HG03135 (cell line): ENCODE measurements around the gene GABRE.
"Not testable (repeated sequence)": the region's sequence is repeated elsewhere in the genome, so short reads cannot be mapped to it uniquely, and the experiment has no call there.

Source experiments
- ATAC-seq: cut with Tn5 transposase; IDR thresholded peaks from one replicate; pipeline ENCODE4 v1.9.1; 2021; ENCODE audit warnings: mild to moderate bottlenecking, moderate library complexity; ENCODE audit not compliant: unreplicated experiment

The GABRE gene

DNA sequence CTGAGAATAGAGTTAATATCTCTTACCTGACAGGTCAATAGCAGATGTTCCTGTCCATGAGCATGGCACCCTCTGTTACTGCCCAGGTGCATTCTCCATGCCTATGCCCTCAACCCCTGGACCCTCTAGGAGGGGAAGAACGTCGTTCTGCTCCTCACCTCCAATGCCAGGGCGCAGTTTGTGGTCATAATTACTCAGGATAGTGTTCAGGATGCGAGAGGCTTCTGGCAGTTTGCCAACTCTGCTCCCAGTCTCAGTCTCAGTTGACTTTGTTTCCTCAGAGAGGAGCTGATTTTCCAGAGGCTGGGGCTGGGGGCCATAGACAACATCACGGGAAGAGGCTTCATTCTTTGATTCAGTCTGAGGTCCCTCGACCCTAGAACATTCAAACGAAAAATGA lies 4.4 kb downstream of the GABRE start:
- ATAC-seq = no peak

- no peak for ATAC-seq
Observed at GRCh38 chrX:151966236-151966635, 8.2 kb downstream of the GABRE start.

DNA sequence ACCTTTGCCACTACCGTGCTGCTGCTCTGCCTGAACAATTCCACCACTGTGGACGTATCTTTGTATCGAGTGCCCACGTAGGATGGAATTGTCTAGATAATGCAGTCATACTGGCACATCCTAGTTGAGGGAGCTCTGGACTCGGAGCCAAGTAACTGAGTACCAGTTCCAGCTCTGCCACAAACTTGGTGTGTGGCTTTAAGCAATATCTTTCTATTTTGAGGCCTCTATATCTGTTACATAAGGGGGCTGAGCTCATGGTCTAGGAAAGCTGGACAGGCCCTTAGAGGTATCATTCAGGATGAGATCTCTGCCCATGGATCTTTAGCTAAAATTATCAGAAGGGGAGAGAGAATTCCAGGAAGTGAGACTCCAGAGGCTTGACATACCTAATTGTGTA lies 12.4 kb downstream of the GABRE start:
- no peak for ATAC-seq

GRCh38 chrX:151958101-151958500 lies 16.4 kb downstream of the GABRE start:
- ATAC-seq = no peak

- no peak for ATAC-seq
Observed at GRCh38 chrX:151954730-151955129, 19.7 kb downstream of the GABRE start.

DNA sequence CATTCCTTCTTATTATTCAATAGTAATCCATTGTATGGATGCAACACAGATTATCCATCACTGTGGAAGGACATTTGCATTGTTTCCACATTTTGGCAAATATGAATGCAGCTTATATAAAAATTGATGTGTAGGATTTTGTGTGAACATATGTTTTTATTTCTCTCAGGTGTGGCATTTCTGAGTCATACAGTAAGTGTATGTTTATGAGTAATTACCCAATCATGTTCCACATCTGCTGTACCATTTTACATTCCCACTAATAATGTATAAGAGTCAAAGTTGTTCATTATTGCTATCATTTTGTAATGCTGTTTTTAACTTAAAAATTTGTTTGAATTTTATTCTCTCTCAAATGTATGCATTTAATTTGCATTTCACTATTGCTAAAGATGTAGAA lies 36.3 kb downstream of the GABRE start:
- no peak for ATAC-seq

DNA sequence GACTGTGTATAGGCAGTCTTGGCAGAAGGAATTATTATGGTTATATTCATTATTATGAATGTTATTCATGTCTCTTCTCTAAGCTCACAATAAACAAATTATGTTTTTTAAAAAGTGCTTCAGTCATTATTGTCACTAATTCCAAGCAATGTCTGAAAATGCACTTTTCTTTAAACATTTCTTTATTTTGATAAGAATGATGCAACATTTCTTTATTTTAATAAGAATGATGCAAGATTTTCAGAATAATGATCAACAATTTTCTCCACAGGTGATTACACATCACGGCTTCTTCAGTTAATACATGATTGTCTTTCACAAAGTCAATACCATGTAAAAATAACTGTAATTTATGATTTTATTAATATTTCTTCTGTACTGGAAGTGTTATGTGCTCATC lies 39.1 kb downstream of the GABRE start:
- no peak for ATAC-seq

DNA sequence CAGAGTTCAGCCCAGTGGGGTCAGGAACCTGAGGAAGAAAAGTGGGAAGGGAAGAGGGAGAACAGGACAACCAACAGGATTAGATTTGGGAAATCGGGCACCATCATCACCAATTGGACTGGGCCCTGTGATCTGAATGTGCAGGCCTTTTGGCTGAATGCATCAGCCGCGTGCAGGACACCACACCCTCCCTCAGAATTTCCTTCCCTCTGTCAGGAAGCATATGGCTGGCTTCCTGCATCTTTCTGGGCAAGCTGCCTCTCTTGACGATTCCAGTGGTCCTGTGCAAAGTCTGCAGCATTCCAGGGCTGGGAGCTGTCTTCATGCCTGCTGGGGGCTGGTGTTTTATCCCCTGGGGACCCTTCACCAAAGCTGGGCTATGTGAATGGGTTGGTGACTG lies 45.4 kb downstream of the GABRE start:
- ATAC-seq = no peak

GRCh38 chrX:151923648-151924047 lies 50.8 kb downstream of the GABRE start:
- ATAC-seq = no peak

DNA sequence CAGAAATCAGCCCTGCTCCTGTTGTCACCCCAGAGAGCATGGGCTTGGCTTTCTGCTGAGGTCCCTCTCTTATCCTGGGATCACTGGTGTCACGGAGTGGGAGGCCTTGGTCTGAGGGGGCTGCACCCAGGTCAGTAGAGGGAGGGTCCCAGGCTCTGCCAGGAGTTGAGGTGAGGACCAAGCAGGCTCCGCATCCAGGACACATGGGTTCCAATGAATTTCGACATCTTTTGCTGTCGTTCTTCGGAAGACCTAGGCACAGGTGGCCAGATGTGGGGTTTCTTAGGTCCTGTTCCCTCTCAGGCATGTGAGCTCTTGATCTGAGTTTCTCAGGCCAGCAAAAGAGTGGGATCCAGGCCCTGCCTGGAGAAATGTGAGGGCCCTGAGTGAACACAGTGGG lies 51.8 kb downstream of the GABRE start:
- ATAC-seq = no peak

- no peak for ATAC-seq
Observed at GRCh38 chrX:151921866-151922265, 52.6 kb downstream of the GABRE start.

- no peak for ATAC-seq
Observed at GRCh38 chrX:151921292-151921691, 53.2 kb downstream of the GABRE start.

GRCh38 chrX:151920530-151920929 lies 53.9 kb downstream of the GABRE start:
- no peak for ATAC-seq

- no peak for ATAC-seq
Observed at GRCh38 chrX:151920101-151920500, 54.4 kb downstream of the GABRE start.

DNA sequence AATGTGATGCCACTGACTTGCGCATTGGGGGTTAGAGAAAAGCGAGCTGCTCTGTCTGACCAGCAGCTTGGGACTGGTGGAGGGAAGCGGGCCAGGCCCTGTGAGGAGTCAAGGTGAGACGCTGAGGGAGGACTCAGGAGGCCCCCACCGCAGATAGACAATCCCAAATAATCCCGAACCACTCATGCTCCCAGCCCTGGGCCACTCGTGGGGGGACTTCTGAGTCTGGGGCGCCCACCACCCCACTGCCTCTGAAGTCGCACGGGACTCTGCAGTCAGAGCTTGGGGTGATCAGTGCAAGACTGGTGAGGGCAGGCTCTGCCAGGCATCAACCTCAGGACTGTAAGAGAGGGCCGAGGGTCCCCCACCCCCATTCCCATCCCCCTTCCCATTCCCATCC lies 54.9 kb downstream of the GABRE start:
- no peak for ATAC-seq

- ATAC-seq = not testable (repeated sequence)
Observed at GRCh38 chrX:151918736-151919135, 55.7 kb downstream of the GABRE start.

GRCh38 chrX:151912780-151913179 lies 61.7 kb downstream of the GABRE start, which contains the start of gene MAGEA4:
MAGEA4 (plus strand) TSS chrX:151912889; CDS start chrX:151923665, 10,776 bp downstream.
- ATAC-seq = no peak

GRCh38 chrX:151912221-151912620 lies 62.3 kb downstream of the GABRE start:
- ATAC-seq = no peak

DNA sequence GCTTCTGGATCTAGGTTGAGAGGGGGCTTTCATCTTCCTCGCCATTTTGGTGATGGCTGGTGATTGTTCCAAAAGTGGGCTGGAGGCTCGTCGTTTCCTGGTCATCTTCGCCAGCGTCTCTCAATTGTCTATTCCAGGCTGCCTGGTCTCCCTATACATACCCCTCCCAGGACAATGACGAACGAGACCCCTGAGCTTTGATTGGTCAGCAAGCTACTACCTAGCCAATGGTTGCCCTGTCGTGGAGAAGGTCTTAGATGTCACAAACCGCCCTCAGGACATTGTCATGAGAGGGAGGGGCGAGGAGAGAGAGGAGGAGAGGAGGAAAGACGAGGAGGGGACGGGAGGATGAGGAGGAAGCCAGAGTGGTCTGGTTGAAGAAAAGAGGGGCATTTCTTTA lies 69.5 kb downstream of the GABRE start:
- no peak for ATAC-seq
